HG02938 (cell line): Measurements from ENCODE around the gene SRGAP2B.
"Not testable (repeated sequence)": the region's sequence is repeated elsewhere in the genome, so short reads cannot be mapped to it uniquely, and the experiment has no call there.

Experiments
- ATAC-seq: cut with Tn5 transposase; IDR thresholded peaks from one replicate; pipeline ENCODE4 v1.9.1; 2021; ENCODE audit warnings: mild to moderate bottlenecking, moderate library complexity; ENCODE audit not compliant: unreplicated experiment

SRGAP2B gene

DNA sequence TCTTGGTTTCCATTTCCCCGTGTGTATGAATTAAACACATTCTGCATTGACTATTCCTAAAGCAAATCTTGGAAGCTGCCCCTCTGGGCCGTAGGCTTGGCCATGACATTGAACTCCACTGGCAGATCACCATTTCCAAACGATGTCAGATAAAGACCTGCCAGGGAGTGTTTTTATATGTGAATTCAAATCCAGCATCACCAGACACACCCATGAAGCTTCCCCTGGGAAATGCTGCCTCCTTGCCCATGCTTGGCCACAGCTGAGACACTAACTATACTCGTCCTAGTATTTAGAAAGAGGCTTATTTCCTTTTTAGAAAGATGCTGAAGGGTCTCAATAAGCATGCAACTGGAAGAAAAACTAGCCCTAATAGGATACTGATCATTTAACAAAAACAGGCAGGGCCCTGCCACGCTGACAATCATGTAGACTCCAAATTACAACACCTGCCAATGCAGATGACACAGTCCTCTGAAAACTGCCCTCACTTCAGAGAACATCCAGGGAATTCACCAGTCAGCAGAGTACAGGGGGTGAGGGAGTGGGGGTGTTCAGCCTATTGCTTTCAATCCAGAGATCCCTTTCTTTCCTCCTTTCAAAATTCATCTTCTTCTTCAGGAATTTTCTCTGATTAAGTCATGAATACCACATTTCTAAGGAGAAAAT is 94.9 kb downstream of the SRGAP2B start:
- not testable (repeated sequence) for ATAC-seq

GRCh38 chr1:144998981-144999273 is 96.2 kb downstream of the SRGAP2B start:
- not testable (repeated sequence) for ATAC-seq

DNA sequence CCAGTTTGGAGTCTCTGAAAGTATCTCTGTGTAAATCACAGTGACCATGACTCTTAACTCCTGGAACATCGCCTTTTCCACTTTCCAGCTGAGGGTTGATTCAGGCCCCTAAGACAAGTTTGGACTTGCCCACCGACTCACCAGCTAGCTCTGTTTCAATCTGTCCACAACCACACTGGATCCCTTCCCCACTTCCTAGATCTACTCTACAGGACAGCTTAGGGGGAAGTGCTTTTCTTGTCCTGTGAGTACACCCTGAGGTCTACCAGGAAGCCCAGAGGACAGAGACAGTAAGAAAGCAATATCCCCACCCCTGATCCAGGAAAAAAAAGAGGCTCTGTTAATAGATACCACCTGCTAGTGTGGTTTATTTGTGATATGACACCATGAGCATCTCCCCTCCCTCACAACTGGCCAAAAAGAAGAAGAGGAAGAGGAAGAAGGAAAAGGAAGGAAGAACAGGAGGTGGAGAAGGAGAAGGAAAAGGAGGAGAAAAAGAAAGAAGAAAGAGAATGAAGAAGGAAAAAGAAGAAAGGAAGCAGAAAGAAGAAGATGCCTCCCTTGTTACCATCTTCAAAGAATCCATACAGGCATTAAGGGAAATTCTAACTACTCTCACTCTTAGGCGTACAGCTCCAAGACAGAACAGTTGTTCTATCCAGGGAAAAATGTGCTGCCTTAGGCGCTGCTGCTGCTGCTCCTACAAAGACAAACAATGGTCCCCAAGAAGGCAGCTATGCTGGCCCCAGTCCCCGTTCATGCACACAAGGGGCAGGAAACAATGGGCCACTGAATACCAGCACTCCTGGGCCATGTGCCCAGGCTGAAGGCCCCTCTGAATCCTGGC is 96.8 kb downstream of the SRGAP2B start:
- not testable (repeated sequence) for ATAC-seq

DNA sequence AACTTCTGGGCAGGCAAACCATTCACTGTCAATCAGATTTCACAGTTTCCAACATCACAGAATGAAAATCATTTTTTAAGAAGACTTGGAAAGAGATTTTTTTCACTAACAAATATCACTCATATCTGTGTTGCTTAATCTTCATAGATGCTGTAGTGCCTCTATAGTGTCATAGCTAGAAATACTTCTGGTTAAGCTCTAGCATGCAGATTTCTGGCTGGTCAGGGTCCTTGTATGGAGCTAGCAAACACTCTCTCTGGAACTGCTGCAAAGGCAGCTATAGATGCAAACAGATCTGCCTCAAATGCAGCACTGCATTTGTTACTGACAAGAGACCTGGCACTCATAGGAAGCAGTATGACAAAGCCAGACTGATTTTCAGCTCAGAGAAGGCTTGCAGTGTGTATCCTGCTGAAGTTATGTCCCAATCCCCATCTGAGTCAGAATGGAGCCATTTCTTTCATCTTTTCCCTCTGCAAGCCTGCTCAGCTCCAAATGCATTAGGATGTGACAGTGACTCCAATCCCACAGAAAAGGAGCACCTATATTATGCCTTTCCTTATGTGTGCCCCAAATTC is 99.2 kb downstream of the SRGAP2B start:
- ATAC-seq, result not testable (repeated sequence)

- not testable (repeated sequence) for ATAC-seq
Observed at GRCh38 chr1:144992915-144993314, 102.2 kb downstream of the SRGAP2B start.

GRCh38 chr1:144990611-144991010 is 104.5 kb downstream of the SRGAP2B start:
- not testable (repeated sequence) for ATAC-seq

GRCh38 chr1:144987131-144987530 is 108.0 kb downstream of the SRGAP2B start:
- ATAC-seq, result not testable (repeated sequence)

- not testable (repeated sequence) for ATAC-seq
Observed at GRCh38 chr1:144986171-144986860, 108.8 kb downstream of the SRGAP2B start.

GRCh38 chr1:144985550-144986170 is 109.5 kb downstream of the SRGAP2B start:
- not testable (repeated sequence) for ATAC-seq

- ATAC-seq, result not testable (repeated sequence)
Observed at GRCh38 chr1:144982802-144983525, 112.2 kb downstream of the SRGAP2B start.

- not testable (repeated sequence) for ATAC-seq
Observed at GRCh38 chr1:144981157-144981556, 114.0 kb downstream of the SRGAP2B start.

DNA sequence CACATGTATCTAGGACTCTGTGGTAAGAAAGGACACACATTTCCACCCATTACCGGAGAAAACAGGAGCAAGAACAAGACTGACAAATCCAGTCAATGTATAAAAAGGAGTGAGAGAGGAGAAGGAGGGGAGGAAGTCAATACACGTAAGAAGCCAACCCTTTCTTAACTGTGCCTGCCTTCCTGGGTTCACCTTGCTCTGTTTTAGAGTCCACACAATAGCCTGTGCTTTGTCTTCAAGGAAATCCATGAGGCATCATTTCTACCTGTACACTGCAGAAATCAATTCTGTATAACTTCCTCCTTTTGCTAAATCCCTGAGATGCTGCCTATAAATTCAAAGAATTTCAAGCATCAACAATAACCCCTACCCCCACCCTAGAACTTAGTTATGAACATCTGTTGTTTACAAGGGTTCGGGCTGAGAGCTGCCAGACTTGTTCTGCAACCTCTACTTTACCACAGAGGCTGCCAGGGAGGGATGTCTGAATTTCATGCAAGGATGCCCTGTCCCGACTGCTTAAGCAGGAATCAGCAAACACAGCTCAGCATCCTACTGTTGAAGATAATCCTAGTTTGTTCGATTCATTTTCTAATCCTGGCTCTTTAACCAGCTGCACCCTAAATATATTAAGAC is 115.0 kb downstream of the SRGAP2B start:
- ATAC-seq, result not testable (repeated sequence)

GRCh38 chr1:144977856-144978255 is 117.3 kb downstream of the SRGAP2B start:
- not testable (repeated sequence) for ATAC-seq

DNA sequence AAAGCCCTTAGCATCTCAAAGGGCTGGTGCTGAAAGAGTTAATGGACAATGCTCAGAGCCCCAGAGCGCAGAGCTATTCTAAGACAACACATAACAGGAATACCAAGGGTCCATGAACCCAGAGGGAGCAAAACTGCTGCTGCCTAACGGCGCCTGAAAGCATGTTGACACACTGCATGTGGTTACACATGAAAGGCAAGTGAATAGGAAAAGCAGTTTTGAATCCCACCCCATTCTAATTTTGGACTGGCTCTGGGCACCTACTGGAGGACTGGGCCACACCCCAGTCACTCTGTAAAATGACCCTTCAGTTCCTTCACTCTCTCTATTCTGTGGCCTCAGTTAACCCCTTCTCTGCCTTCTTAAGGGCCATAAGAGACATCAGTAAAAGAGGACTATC is 123.2 kb downstream of the SRGAP2B start:
- ATAC-seq, result not testable (repeated sequence)

GRCh38 chr1:144966488-144966887 is 128.6 kb downstream of the SRGAP2B start:
- not testable (repeated sequence) for ATAC-seq

- ATAC-seq, result not testable (repeated sequence)
Observed at GRCh38 chr1:144964765-144965164, 130.4 kb downstream of the SRGAP2B start.

GRCh38 chr1:144964186-144964585 is 130.9 kb downstream of the SRGAP2B start:
- not testable (repeated sequence) for ATAC-seq

DNA sequence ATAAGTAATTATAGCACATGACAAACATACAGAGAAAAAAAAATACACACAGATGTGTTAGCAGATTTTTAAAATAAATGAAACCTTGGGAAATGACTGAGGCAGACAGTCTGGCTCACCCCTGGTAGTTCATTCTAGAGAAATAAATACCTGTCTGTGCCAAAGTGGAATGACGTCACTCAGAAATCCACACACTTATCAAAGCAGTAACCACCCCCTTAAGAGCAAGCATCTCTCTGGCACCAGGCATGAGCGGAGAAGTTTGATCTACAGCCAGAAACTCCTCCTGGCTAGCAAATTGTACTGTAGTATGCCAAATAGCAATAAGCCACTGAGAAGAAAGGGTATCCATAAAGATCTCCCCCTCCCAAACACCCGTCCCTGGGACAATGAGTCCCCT is 131.6 kb downstream of the SRGAP2B start:
- not testable (repeated sequence) for ATAC-seq
